Activated CD8-positive, alpha-beta memory T cell treated with anti-CD3 and anti-CD28 coated beads, Interleukin-2, amount 50 U/mL, for 24 hours (primary cell): ENCODE measurements around the gene SEMA3E.
"Not testable (repeated sequence)": the region's sequence is repeated elsewhere in the genome, so short reads cannot be mapped to it uniquely, and the experiment has no call there.

Source experiments
- DNase-seq: peaks from one replicate; pipeline ENCODE4 v3.0.0-alpha.2; 2020; ENCODE audit errors: extremely low read depth

The SEMA3E gene

DNA sequence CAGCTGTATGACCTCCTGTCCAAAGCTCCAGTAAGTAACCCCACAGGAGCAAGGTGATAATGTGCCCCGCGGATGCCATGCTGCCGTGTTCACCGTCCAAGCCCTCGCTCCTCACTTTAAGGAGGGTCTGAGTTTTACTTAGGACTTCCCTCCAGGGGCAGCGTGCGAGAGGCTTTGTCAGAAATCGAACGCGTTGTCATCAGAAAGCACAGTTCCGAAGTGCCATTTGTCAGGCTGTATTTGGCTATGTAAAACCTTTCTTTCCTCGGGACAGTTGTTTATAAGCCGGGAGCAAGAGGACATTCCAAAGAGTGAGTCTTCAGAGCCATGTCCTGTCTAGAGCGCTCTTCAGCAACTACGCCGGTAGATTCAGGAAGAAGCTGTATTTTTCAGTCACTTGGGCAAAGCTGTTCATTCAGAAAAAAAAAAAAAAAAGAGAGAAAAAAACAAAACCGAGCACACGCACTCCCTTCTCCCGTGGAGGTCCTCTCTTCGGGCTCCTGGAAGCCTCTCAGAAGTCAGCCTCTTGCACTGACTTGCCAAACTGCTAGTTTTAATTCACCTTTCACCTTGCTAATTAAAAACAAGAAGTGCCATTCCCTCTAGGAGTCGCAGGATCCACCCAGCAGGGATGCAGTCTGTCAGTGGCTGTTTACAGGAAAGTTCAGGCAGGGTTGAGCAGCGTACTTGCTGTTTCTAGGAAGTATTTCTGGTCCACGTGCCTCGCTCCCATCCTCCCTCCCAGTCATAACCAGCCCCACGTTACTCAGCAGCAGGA is at the start of gene SEMA3E:
Gene SEMA3E (minus strand): TSS at position 676 of the 778 bp plus-strand sequence.
- no peak for DNase-seq

DNA sequence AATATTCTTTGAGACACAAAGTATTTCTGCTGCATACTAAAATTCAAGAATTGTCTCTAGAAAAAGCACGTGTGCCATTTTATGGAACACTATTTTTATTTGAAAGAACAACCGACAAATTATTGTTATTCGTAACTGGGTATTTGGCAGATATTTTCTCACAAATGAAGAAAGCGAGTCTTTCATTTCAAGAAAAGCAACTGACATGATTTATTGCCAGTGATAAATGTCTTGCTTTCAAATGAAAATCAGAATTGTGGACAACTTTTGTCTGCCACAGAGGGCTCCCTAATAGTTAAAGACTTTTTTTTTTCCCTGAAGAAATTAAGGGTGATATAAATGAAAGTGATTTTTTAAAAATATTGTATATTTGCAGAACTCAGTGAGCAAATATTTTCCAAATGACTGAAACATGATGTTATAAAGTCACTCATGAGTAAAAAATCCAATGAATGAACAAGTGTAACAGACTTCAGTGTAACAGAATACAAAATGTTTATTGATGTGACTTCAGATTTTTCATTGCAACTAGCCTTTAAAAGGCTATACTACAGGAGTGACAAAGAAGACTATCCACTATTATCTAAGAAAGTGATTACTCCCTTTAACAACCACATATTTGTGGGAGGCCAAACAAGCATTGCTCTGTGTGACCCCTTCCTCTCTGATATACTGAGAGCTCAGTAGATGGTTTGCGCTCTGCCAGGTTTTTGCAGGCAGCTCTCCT is 49.0 kb upstream of the SEMA3E start:
- DNase-seq, result no peak

DNA sequence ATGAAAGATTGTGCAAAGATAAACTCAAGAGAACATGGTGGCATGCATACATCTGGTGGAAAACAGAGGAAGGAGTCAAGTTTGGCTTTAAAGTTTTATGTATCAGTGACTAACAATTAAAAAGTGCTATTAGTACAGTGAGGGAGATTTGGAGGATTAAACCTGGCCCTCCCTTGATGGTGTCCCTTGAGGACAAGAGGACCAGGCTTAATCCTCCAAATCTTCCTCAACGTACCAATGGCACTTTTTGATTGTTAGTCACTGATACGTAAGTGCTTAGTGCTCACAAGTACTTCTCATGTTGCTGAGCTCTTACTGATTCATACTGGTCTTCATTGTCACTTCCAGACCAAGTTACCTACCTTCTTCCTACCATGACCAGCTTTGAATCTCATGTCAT is 47.2 kb upstream of the SEMA3E start:
- DNase-seq, result no peak

- DNase-seq, result no peak
Measured at GRCh38 chr7:83695128-83695960, 46.4 kb upstream of the SEMA3E start.

- DNase-seq, result no peak
Measured at GRCh38 chr7:83693256-83693655, 44.3 kb upstream of the SEMA3E start.

- DNase-seq, result no peak
Measured at GRCh38 chr7:83691095-83691494, 42.2 kb upstream of the SEMA3E start.

- no peak for DNase-seq
Measured at GRCh38 chr7:83689855-83690254, 40.9 kb upstream of the SEMA3E start.

DNA sequence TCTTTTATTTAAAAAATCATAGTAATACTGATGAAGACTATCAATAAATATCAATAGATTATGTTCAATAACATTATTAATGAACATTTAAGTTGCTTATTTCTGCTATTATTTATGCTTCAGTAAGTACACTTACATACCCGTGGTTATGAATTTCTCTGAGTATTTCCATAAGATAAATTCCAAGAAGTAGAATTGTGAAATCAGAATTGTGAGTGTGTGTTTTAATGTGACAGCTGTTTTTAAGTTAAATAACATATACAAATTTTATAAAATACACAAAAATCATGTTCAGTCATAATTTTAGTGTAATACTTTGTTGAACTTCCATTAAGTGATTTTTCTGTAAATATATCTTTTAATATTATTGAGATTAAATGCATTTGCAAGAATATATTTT is 37.5 kb upstream of the SEMA3E start:
- no peak for DNase-seq

DNA sequence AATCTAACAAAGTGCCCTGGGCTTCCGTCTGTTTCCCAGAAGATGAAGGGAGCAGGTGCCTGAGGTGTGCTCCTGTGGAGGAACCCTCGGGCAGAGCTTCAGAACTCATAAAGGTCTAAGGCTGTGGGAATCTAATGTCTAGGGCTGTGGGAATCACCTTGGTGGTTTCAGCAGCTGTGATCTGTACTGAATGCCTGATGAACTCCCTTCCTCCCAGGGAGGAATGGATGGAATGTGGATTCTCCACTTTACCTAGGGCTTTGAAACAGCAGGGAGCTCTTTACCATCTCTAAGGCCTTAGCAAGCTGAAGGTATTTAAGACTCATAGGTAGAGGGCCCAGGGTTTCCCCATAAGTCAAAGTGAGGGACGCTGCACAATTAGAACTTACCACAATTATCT is 36.0 kb upstream of the SEMA3E start:
- no peak for DNase-seq

- DNase-seq, result no peak
Measured at GRCh38 chr7:83681200-83681778, 32.4 kb upstream of the SEMA3E start.

GRCh38 chr7:83677180-83677866 is 28.4 kb upstream of the SEMA3E start:
- no peak for DNase-seq

DNA sequence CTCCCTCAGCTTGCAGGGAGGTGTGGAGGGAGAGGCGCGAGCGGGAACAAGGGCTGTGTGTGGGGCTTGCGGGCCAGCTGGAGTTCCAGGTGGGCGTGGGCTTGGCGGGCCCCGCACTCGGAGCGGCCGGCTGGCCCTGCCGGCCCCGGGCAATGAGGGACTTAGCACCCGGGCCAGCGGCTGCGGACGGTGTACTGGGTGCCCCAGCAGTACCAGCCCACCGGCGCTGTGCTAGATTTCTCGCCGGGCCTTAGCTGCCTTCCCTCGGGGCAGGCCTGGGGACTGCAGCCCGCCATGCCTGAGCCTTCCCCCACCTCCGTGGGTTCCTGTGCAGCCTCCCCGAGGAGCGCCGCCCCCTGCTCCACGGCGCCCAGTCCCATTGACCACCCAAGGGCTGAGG is 24.4 kb upstream of the SEMA3E start:
- not testable (repeated sequence) for DNase-seq

DNA sequence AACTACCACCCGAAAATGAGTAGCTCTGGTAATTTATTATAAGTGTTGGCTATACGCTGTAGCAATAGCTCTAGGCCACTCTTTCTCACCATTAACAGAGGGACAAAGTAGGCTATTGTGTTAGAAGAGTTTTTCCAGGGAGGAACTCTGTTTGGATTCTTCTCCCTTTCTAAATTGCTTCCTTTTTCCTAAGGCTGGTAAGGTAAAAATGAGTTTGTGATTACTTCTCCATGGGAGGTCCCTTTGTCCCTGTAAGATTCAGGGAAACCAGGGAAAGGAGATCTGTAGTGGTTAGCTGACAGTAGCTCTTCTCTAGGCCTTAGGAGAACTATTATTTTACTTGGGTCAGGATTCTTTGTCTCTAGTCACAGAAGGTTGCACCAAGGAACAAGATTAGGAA is 23.2 kb upstream of the SEMA3E start:
- no peak for DNase-seq

DNA sequence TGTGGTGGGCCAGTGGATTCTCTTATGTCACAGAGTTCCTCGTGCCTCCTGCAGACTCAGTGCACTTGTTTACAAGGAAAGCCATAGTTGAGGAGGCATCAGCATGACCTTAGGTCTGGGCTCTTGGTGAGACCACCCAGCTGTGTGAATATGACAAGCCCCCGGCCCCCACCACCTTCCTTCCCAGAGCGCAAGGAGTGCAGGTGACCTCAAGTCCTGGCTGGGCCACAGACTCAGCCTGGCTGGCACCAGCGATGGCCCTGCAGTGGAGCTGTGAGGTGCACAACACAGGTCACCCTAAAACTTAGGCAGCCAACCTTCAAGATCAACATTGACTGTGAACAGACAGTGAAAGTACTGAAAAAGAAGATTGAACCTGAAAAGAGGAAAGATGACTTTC is 14.2 kb upstream of the SEMA3E start:
- no peak for DNase-seq

DNA sequence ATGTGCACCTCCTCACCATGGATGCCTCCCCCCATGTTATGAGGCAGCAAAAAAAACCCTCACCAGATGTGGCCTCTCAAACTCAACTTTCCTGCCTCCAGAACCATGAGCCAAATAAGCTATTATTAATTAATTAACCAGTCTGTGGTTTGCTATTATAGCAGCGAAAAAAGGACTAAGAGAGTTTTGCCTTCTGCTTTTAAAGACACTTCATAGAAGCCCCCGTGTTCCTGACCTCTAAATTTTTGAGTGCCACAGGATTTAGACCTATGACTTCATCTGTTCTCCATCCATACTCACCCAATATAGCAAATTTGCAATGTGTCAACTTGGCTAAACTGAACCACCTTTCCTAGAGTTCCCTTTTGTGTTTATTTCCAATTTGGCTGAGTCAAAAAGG is 9.2 kb upstream of the SEMA3E start:
- DNase-seq, result no peak

DNA sequence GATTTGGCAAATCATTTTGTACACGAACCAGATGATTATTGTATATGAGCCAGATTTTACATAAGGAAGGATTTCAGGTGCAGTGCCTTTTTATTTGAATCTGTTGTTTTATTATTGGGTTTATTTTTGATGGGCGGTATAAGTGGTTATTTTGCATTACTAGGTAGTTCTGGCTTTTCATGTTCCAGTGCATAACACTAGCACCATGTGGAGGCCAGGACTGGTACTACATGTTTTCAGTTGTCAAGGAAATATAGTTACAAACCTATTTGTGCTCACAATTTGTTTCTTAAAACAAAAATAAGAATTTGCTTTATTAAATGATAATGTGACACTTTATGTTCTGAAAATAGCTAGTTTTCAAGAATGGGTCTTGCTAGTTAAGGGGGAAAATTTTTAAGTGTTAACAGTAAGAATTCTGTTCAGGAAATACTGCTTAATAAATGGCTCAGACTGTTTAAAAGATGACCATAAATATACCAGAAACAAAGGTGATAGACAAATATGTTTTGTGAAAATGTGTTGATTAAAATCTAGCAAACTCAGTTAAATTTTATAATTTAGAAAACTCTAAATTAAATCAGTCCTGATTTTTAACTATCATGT is 7.1 kb upstream of the SEMA3E start:
- no peak for DNase-seq

DNA sequence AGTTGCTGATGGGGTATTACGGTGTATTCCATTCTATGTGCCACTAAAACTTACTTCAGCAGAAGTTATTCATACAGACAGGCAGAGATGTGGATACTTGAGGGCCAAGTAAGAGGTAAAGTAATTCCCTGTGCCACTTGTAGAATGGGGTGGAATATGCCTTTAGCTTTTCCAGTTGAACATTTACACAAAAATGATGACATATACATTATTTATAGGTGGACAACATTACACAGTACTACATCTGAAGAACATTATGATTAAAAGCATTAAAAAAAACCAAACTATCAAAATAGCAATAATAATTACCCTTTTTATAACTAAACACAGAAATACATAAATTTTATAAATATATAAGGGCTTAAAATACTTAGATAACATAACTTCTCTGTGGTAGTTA is 3.5 kb upstream of the SEMA3E start:
- no peak for DNase-seq

- DNase-seq, result no peak
Measured at GRCh38 chr7:83649701-83650100, 762 bp upstream of the SEMA3E start.

DNA sequence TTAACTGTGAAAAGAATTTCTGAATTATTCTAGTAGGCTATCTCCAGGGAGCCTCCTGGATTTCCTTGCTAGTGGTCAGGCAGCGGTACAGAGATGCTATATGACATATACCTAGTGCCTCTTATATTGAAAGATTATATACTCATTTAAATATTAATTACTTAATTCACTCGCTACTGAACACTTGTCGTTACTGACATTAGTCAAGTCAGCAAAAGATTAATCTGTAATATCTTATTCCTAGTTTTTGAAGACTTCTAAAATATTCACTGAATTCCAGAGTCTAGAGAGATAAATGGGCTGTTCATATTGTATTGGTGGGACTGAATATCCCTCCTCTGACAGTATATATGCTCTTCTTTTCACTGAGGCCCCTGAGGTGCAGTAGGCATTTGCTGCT is 2.9 kb downstream of the SEMA3E start:
- DNase-seq, result no peak

- DNase-seq, result no peak
Measured at GRCh38 chr7:83643739-83644138, 5.2 kb downstream of the SEMA3E start.

DNA sequence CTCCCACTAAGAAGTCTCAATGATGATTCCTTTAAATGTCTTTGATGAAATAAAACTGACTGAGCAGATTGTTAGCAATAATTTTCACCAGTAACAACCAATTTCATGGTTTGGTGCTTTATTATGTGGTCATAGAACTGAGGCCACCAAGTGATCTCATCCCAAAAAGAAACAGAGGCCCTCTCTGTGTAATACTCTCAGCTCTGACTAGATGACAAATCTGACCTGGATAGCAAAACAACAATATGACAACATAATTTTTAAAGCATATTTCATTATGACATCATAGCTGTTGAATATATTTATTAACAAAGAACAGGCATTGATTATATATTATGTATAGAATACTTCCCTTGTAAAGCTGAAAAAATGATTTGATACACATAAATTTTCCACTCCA is 5.9 kb downstream of the SEMA3E start:
- DNase-seq, result no peak
